T-helper 2 cell treated with Interferon-gamma antibody and Interleukin-4, amounts not matched to agents 100 ng/mL and 5 ng/mL, for 36 hours (primary cell): Measurements from ENCODE around the gene SENP2. TPM values are rescaled to one million over a fixed set of nuclear protein-coding genes. Genes with fewer than 3 reads are reported as not detected.

Experiments
- intact Hi-C: fragments of 100-400 bp; cut with micrococcal nuclease; formaldehyde crosslinking; loops from one replicate; pipeline ENCODE4 v1.15.1; 2023
- total RNA-seq: library from RNA; stranded (reverse); gene quantifications from 2 replicates; pipeline ENCODE4 v1.2.3, GENCODE V29; 2022

The SENP2 gene
- 29.8 and 31.6 TPM in 2 replicates for total RNA-seq

DNA sequence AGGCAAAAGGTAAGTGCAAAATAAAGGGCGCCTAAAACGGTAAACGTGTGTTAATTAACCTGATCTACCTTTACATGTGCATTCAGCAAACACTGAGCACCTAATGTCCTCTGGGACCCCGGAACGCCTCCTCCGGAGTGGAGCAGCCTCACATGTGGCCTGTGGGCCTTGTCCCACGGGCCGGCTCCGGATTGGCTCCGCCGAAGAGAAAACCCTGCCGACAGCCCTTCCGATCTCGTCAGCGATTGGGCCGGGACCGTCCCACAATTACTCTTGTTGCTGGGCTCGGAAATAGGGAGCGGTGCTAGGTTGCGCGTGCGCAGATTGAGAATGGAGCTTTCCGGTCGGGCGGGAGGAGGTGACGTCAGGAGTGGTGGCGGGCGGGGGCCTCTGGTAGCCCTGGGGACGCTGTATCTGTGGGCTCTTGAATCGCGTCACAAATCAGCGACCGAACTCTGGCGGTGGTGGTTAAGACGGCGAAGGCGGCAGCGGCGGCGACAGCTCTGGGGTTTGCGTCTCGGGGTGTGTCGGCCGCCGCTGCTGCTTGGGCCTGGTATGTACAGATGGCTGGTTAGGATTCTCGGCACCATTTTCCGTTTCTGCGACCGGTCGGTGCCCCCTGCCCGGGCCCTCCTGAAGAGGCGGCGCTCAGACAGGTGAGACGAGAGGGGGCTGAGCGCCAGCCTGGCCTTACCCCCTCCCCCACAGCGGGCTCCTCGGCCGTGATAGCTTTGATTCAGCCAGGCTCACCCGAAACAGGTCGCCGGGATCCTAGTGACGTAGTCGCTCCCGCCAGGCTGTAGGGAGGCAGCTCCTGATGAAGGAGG, at the start of gene SENP2:
Gene SENP2 (plus strand): TSS at position 437 of the 827 bp plus-strand sequence. CDS start 119 bp downstream, at position 556.
- intact Hi-C loops, result loop anchor here (1.0 to 2.0 kb wide), 5 partner anchors 87 to 984 kb away; partner anchors contain the start of genes DNAJB11, TMEM41A, TRA2B and VPS8

- intact Hi-C loops, result no loop called here
Observed at GRCh38 chr3:185537369-185537970, 48.6 kb upstream of the SENP2 start.

GRCh38 chr3:185539934-185540333, 46.2 kb upstream of the SENP2 start:
- intact Hi-C loops, result no loop called here

GRCh38 chr3:185540695-185541094, 45.4 kb upstream of the SENP2 start:
- intact Hi-C loops, result no loop called here

DNA sequence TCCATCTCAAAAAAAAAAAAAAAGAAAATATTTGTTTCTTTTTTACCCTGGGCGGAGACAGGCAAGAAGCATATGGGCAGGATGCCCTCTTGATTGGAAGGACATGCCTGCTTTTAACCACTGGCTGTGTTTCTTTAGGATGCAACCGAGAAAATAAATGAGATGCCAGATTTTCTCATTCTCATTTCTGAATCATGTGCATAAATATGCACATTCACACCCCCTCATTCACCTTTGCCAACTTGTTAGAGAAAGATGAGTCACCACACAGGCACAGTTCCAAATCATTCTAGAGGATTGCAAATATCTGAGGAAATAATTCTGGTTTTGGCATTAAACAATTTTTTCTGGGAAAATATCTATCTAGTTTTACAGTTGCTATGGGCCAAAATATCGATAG, 37.0 kb upstream of the SENP2 start:
- intact Hi-C loops, result no loop called here

GRCh38 chr3:185549651-185550111, 36.4 kb upstream of the SENP2 start:
- intact Hi-C loops, result no loop called here

- intact Hi-C loops, result no loop called here
Observed at GRCh38 chr3:185552358-185552877, 33.7 kb upstream of the SENP2 start, which contains the start of gene LIPH. Gene LIPH (minus strand): TSS chr3:185552588. CDS start chr3:185552471, 117 bp downstream.

GRCh38 chr3:185555101-185555501, 31.0 kb upstream of the SENP2 start:
- intact Hi-C loops, result loop anchor here (5.0 kb wide), 1 partner anchor 203 kb away; no protein-coding TSS in a partner anchor

DNA sequence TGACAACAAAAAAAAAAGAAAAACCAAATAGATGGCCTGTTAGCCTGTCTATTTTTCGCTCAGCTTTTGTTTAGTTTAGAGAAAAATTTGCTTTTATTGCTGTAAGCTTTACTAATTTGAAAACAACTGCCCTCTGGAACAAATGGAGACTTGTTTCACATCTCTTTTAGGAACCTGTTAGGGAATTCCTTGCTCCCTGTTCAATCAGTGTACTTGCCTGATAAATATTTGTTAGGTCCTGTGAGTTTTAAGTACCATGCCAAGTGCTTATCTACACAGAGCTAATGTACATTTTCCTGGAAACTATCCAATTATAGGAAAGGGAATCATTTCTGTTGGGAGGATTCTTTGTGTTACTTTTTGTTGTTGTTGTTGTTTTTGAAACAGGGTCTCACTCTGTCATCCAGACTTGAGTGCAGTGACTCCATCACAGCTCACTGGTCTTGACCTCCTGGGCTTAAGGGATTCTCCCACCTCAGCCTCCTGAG, 30.2 kb upstream of the SENP2 start:
- intact Hi-C loops, result loop anchor here (5.0 kb wide), 1 partner anchor 204 kb away; no protein-coding TSS in a partner anchor

GRCh38 chr3:185556640-185557039, 29.5 kb upstream of the SENP2 start:
- intact Hi-C loops, result loop anchor here (5.0 kb wide), 1 partner anchor 204 kb away; no protein-coding TSS in a partner anchor

DNA sequence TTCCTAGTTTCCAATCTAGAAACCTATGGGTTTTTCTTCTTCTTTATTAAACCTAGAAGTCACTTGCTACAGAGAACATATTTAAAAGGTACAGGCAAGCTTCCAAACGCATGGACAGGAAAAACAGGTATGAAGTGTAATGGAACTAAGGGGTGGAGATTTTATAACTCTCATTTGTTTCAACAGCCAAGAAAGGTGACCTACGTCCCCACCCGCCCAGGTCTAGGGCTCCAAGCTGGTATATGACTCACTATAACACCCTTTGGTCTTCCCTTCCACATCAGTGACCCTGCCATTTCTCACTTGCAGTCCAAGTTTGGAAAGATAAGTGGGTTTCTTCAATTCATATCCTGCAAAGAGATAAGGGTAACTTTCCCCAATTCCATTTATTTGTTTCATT, 27.7 kb upstream of the SENP2 start:
- intact Hi-C loops, result loop anchor here (5.0 kb wide), 1 partner anchor 206 kb away; no protein-coding TSS in a partner anchor

GRCh38 chr3:185559706-185560090, 26.4 kb upstream of the SENP2 start:
- intact Hi-C loops, result loop anchor here (1.0 to 5.0 kb wide), 2 partner anchors 61 to 207 kb away; no protein-coding TSS in a partner anchor

DNA sequence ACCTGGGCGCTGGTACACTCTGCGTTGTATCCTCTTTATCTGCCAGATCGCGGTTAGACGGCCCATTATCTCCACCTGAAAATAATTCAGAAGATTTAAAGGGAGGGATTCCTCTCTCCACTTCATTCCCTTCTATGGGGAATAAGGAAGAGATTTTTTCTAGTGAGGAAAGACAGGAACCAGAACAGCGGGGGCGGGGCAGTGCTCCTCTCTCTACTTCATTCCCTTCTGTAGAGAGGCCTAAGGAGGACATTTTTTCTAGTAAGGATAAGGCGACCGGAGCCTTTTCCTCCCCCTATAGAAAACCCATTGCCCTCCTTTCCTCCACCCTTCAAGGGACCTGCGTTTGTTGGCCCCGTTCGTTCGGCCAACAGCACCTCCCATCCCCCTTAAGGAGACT, 25.4 kb upstream of the SENP2 start:
- intact Hi-C loops, result no loop called here

DNA sequence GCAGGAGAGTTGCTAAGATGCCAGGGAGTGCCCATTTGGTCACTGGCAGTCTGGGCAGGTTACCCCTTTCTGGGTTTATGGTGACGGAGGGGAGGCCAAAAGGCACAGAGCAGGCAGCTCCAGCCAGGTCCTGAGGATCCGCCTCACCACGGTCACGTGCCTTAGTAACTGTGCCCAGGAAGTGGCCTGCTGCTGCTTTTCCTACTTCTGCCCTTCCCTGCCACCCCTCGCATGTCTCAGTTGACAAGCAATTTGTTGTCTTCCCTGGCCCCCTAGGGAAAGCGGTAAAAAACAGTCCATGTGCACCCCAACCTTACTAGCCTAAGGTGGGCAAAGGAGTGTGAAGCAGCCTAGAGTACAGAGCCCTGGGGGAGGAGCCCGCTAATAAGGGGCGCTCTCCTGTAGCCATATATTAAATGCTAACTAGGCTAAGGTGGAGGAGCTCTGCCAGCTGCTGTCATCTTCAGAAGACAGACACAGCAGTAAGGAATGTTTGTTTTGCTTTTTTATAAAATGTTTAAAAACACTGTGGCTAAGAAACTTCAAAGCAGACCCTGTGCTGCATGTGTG, 24.6 kb upstream of the SENP2 start:
- intact Hi-C loops, result no loop called here

- intact Hi-C loops, result no loop called here
Observed at GRCh38 chr3:185561958-185562357, 24.1 kb upstream of the SENP2 start.

- intact Hi-C loops, result no loop called here
Observed at GRCh38 chr3:185572183-185572582, 13.9 kb upstream of the SENP2 start.

DNA sequence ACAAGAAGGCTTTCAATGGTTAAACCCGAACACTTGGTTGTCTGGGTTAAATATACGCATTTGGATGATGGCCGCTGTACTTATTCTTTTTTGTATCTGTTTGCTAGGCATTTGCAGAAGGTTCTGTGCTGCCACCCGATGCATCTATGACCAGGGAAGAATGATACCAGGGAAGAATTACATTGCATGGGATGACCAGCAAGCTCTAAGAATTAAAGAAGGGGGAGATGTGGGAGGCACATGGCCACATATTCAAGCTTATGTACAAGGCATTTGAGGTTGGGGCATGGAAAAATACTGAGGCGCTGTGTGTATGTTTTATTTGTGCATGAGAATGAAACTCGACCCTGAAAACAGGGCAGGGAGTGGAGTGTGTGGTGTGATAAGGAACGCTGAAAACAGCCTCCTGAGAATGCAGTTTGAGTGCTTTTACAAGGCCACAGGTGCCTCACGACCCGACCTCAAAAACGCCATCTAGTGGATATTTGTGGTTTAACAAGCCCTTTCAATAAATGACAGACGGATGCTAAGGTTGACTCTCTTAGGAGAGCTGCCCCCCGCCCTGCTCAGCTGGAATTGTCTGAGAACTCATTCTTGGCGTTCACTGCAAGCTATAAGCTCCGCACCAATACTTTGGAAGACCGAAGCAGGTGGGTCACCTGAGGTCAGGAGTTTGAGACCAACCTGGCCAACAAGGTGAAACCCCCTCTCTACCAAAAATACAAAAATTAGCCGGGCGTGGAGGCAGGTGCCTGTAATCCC, 10.8 kb upstream of the SENP2 start:
- intact Hi-C loops, result loop anchor here (1.0 kb wide), 1 partner anchor 221 kb away; no protein-coding TSS in a partner anchor

DNA sequence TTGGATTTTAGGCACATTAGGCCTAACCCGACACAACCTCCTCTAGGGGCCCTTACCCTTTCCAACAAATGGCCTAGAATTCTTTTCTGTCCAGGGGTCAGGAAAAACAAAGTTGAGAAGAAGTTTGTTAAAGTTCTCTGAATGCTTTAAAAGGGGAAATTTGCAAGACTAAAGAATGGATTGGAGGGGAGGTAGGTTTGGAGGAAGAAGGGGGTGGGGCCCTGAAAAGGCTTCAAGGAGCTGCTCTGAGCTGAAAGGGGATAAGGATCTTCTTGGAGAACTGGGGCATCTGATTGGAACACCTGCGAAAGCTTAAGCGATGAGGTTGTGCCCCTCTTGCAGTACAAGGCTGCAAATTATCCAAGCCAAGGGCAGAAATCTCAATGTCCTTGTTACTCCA, 3.9 kb upstream of the SENP2 start:
- intact Hi-C loops, result no loop called here

DNA sequence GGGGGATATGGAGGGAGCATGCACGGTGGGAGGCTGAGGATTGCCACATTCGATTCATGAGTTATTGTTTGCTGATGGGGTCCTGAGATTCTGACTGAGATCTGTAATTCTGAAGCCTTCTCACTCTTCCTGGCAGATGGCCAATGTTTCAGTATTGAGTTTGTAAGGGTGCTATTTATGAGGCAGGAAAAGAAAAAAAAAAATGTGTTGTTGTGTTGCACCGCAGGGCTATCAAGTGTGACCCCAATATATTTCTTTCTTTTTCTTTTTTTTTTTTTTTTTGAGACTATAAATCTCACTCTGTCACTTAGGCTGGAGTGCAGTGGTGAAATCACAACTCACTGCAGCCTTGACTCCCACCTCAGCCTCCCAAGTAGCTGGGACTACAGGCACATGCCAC, 3.2 kb upstream of the SENP2 start:
- intact Hi-C loops, result no loop called here

DNA sequence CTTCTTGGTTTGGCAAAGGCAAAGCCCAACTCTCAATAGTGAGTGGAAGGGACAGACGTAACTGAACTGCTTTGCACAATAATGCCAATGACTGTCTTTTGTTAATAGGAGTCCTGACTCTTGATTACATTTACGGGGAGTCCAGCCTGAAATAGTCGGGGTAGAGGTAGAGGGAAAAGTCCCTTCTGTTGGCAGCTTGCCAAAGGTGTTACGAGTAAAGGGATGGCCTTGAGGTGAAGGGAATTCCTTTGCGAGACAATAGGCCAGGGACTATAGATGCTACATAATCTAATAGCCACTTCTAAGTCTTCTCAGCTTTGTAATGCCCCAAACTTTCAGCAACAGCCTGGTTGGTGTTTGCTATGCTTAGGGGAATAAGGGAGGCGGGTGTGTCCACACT, 2.2 kb upstream of the SENP2 start:
- intact Hi-C loops, result no loop called here

- intact Hi-C loops, result no loop called here
Observed at GRCh38 chr3:185584686-185585085, 1.4 kb upstream of the SENP2 start.
